ENCODE data around the gene SOST. TPM values are rescaled to one million over a fixed set of nuclear protein-coding genes. Genes with fewer than 3 reads are reported as not detected.
A peak's percentile ranks its signal among the peaks of the same experiment; 100 is the strongest.

SOST gene
- total and polyA plus RNA-seq, 3 experiments from 2014 or later: not detected

- H3K27me3 Mint-ChIP-seq: peaks cover 8 to 39% of the 10 kb centered on the region in 2 donors
Observed at GRCh38 chr17:43782913-43783680, 24.5 kb upstream of the SOST start.

GRCh38 chr17:43780135-43780534, 21.5 kb upstream of the SOST start, which contains the start of gene CFAP97D1:
TSS of gene CFAP97D1 (plus strand) at chr17:43780435. CDS start at chr17:43780463, 28 bp downstream.
- H3K4me1 ChIP-seq (ENCODE audit: insufficient read depth, low read length): peaks cover 7% of the 10 kb centered on the region
- Mint-ChIP-seq H3K27me3 (peaks cover 8 to 38% of the 10 kb centered on the region in 2 donors), H3K4me3 (peak within 1 kb of the TSS; percentile 77 to 88 (median 81)), H3K36me3 (peaks cover 0 to 1% (median 0%) of the 10 kb centered on the region in 3 donors), H3K27ac (peak within 1 kb of the TSS; percentile 43 to 73 (median 55)), H3K9me3 (no peaks in the 10 kb centered on the region), H3K4me1 (peaks cover 8 to 18% (median 9%) of the 10 kb centered on the region in 3 donors)
- H3K27me3 ChIP-seq (ENCODE audit: insufficient read depth, low read length, poor library complexity, severe bottlenecking): peaks cover 20% of the 10 kb centered on the region
- no peaks in the 10 kb centered on the region for H3K36me3 ChIP-seq (ENCODE audit: insufficient read depth, low read length)
- ChIA-PET POLR2A (no interaction called here), CTCF (no interaction called here)
- H3K9me3 ChIP-seq (ENCODE audit: low read length): no peaks in the 10 kb centered on the region
- H3K27ac ChIP-seq (ENCODE audit: low read depth, low read length): no peak within 1 kb of the TSS
- no peak for DNase-seq
- H3K4me3 ChIP-seq (ENCODE audit: low read length): peak within 1 kb of the TSS; percentile 85

More at GRCh38 chr17:43782913-43783680, 24.5 kb upstream of the SOST start:
- H3K4me3 Mint-ChIP-seq: peak overlapping the region in 1 of 7 donors; percentile 7
- Histone ChIP-seq H3K4me3 (ENCODE audit: low read length) (no peak overlapping the region), H3K27ac (ENCODE audit: low read depth, low read length) (no peak overlapping the region), H3K4me1 (ENCODE audit: insufficient read depth, low read length) (peaks cover 7% of the 10 kb centered on the region), H3K9me3 (ENCODE audit: low read length) (no peaks in the 10 kb centered on the region), H3K27me3 (ENCODE audit: insufficient read depth, low read length, poor library complexity, severe bottlenecking) (peaks cover 20% of the 10 kb centered on the region), H3K36me3 (ENCODE audit: insufficient read depth, low read length) (no peaks in the 10 kb centered on the region)
- CTCF ChIA-PET: interaction anchor here (0.7 kb wide), 1 partner anchor 16 kb away, joined by 5 read pairs; no protein-coding TSS in a partner anchor
- H3K4me1 Mint-ChIP-seq: peaks cover 7 to 12% (median 8%) of the 10 kb centered on the region in 3 donors
- no peak for DNase-seq
- peaks cover 0 to 1% (median 0%) of the 10 kb centered on the region in 3 donors for H3K36me3 Mint-ChIP-seq
- no peak overlapping the region for H3K27ac Mint-ChIP-seq
- no peaks in the 10 kb centered on the region for H3K9me3 Mint-ChIP-seq
- POLR2A ChIA-PET: no interaction called here

GRCh38 chr17:43779145-43780125, 20.8 kb upstream of the SOST start:
- Mint-ChIP-seq H3K27ac (peak overlapping the region; percentile 50 to 74 (median 58)), H3K36me3 (peaks cover 0 to 5% (median 0%) of the 10 kb centered on the region in 3 donors), H3K4me3 (peak overlapping the region; percentile 77 to 88 (median 81)), H3K27me3 (peaks cover 8 to 33% of the 10 kb centered on the region in 2 donors), H3K9me3 (no peaks in the 10 kb centered on the region), H3K4me1 (peaks cover 8 to 18% (median 11%) of the 10 kb centered on the region in 3 donors)
- Histone ChIP-seq H3K36me3 (ENCODE audit: insufficient read depth, low read length) (no peaks in the 10 kb centered on the region), H3K4me1 (ENCODE audit: insufficient read depth, low read length) (peaks cover 7% of the 10 kb centered on the region), H3K27me3 (ENCODE audit: insufficient read depth, low read length, poor library complexity, severe bottlenecking) (peaks cover 20% of the 10 kb centered on the region), H3K9me3 (ENCODE audit: low read length) (no peaks in the 10 kb centered on the region), H3K27ac (ENCODE audit: low read depth, low read length) (peak overlapping the region; percentile 31), H3K4me3 (ENCODE audit: low read length) (peak overlapping the region; percentile 85)
- DNase-seq: no peak
- CTCF ChIA-PET: no interaction called here
- POLR2A ChIA-PET: no interaction called here

- POLR2A ChIA-PET: no interaction called here
- CTCF ChIA-PET: interaction anchor here (0.7 to 1.1 kb wide), 2 partner anchors 13 to 15 kb away, joined by 3 to 4 read pairs; no protein-coding TSS in a partner anchor
- Histone ChIP-seq H3K4me1 (ENCODE audit: insufficient read depth, low read length) (peaks cover 7% of the 10 kb centered on the region), H3K27me3 (ENCODE audit: insufficient read depth, low read length, poor library complexity, severe bottlenecking) (peaks cover 19% of the 10 kb centered on the region), H3K27ac (ENCODE audit: low read depth, low read length) (peak within 1 kb of the TSS; percentile 70), H3K9me3 (ENCODE audit: low read length) (no peaks in the 10 kb centered on the region), H3K4me3 (ENCODE audit: low read length) (peak within 1 kb of the TSS; percentile 85), H3K36me3 (ENCODE audit: insufficient read depth, low read length) (no peaks in the 10 kb centered on the region)
- H3K9me3 Mint-ChIP-seq: no peaks in the 10 kb centered on the region
- H3K4me3 Mint-ChIP-seq: peak within 1 kb of the TSS; percentile 79 to 89 (median 85)
- peaks cover 0 to 10% (median 0%) of the 10 kb centered on the region in 3 donors for H3K36me3 Mint-ChIP-seq
- peaks cover 8 to 18% (median 12%) of the 10 kb centered on the region in 3 donors for H3K4me1 Mint-ChIP-seq
- peak; percentile 61 to 79 (median 71) for DNase-seq
- H3K27ac Mint-ChIP-seq: peak within 1 kb of the TSS; percentile 67 to 92 (median 82)
- H3K27me3 Mint-ChIP-seq: peaks cover 4 to 27% of the 10 kb centered on the region in 2 donors
Observed at GRCh38 chr17:43778337-43779144, 19.9 kb upstream of the SOST start, which contains the start of gene DUSP3. TSS of gene DUSP3 (minus strand) at chr17:43778977. CDS start at chr17:43778924, 53 bp downstream.

- Histone ChIP-seq H3K27ac (ENCODE audit: low read depth, low read length) (no peak overlapping the region), H3K4me1 (ENCODE audit: insufficient read depth, low read length) (peaks cover 5% of the 10 kb centered on the region), H3K4me3 (ENCODE audit: low read length) (no peak overlapping the region), H3K9me3 (ENCODE audit: low read length) (no peaks in the 10 kb centered on the region), H3K27me3 (ENCODE audit: insufficient read depth, low read length, poor library complexity, severe bottlenecking) (no peaks in the 10 kb centered on the region), H3K36me3 (ENCODE audit: insufficient read depth, low read length) (no peaks in the 10 kb centered on the region)
- ChIA-PET POLR2A (interaction anchor here (0.6 kb wide), 1 partner anchor 61 kb away, joined by 3 read pairs; no protein-coding TSS in a partner anchor), CTCF (interaction anchor here (1.6 kb wide), 1 partner anchor 8 kb away, joined by 6 read pairs; no protein-coding TSS in a partner anchor)
- Mint-ChIP-seq H3K27ac (peak overlapping the region in 2 of 8 donors; percentile 64 to 78), H3K27me3 (no peaks in the 10 kb centered on the region), H3K4me1 (peaks cover 5 to 21% (median 12%) of the 10 kb centered on the region in 3 donors), H3K36me3 (peaks cover 1 to 39% (median 16%) of the 10 kb centered on the region in 3 donors), H3K4me3 (peak overlapping the region in 2 of 7 donors; percentile 72 to 80), H3K9me3 (no peaks in the 10 kb centered on the region)
- no peak for DNase-seq
Observed at GRCh38 chr17:43774304-43775250, 16.0 kb upstream of the SOST start.

- Mint-ChIP-seq H3K9me3 (no peaks in the 10 kb centered on the region), H3K36me3 (peaks cover 3 to 50% (median 18%) of the 10 kb centered on the region in 3 donors), H3K27me3 (no peaks in the 10 kb centered on the region), H3K4me3 (peak overlapping the region in 3 of 7 donors; percentile 25 to 60 (median 44)), H3K4me1 (peaks cover 0 to 16% (median 6%) of the 10 kb centered on the region in 3 donors), H3K27ac (peak overlapping the region in 3 of 8 donors; percentile 47 to 68 (median 64))
- H3K27ac ChIP-seq (ENCODE audit: low read depth, low read length): no peak overlapping the region
- ChIA-PET POLR2A (no interaction called here), CTCF (no interaction called here)
- no peaks in the 10 kb centered on the region for H3K27me3 ChIP-seq (ENCODE audit: insufficient read depth, low read length, poor library complexity, severe bottlenecking)
- H3K9me3 ChIP-seq (ENCODE audit: low read length): no peaks in the 10 kb centered on the region
- no peaks in the 10 kb centered on the region for H3K4me1 ChIP-seq (ENCODE audit: insufficient read depth, low read length)
- H3K36me3 ChIP-seq (ENCODE audit: insufficient read depth, low read length): no peaks in the 10 kb centered on the region
- DNase-seq: peak in 1 of 5 donors; percentile 11
- H3K4me3 ChIP-seq (ENCODE audit: low read length): no peak overlapping the region
Observed at GRCh38 chr17:43772877-43773648, 14.5 kb upstream of the SOST start.

Data from CD8-positive, alpha-beta memory T cell (primary cell).